GM19193 (cell line): ENCODE data around the gene ZNF593OS.

Experiments used
- POLR2A ChIP-seq: IDR thresholded peaks from 4 replicates; pipeline ENCODE4 v1.6.1; 2011; ENCODE audit not compliant: insufficient read depth, insufficient read length; ENCODE audit errors: extremely low read depth

ZNF593OS gene

DNA sequence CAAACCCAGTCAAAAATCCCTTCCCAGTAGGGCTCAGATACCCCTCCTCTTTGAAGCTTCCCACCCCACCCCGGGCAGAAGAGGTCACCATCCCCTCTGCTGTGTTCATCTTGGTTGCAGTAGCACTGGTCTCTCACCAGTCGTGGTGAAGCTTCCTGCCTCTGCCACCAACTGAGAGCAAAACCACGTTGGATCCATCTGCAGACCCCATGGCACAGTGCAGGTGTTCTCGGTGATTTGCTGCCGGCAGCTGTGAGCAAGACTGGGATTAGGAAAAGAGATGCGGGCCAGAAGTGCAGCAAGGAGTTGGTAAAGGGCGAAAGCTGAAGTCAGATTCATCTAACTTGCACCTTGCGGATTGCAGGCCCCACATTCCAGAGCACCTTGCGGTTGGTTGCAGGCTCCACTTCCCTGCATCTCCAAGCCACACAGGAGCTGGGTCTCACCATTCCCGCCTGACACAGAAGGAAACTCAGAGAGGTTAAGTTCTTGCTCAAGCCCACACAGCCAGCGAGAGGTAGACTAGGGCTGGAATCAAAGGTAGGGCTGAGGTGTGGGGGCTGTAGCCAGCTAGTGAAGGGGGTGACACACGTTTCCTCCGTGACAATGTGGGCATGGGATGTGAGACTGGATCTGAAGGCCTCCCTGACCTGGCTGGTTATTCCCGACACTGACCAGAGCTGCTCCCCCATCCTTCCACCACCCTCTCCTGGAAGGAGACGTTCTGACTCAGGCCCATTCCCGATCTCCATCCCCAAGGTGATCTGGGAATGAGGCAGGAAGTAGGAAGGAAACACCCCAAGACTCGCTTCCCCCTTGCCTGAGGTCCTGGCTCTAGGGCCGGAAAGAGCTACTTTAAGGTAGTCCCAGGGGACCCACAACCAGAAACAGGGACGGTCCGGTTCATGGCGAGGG, 16.0 kb downstream of the ZNF593OS start:
- TF ChIP-seq POLR2A: no peak

GRCh38 chr1:26154750-26155149, 16.9 kb downstream of the ZNF593OS start:
- no peak for TF ChIP-seq POLR2A

DNA sequence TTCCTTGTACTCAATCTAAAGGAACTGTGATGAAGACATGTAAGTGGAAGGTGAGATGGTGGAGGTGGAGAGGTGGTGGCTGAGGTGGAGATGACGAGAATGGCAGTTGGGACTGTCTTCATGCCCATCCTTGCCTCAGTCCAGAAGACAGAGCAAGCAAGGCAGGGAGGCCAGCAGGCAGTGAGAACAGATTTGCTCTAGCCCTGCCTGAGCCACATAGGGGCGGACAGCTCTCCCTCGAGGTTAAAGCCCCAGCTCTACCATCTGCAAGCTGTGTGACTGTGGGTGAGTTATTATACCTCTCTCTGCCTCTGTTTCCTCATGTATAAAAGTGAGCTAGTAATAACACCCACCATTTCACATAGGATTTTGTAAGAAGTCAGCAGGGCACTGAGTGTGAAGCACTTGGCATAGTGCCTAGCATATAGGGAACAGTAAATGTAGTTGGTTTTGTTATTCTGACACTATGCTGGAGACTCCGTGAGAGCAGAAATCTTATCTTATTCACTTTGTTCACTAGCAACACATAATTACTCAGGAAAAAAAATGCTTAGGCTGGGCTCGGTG, 17.6 kb downstream of the ZNF593OS start:
- no peak for TF ChIP-seq POLR2A

DNA sequence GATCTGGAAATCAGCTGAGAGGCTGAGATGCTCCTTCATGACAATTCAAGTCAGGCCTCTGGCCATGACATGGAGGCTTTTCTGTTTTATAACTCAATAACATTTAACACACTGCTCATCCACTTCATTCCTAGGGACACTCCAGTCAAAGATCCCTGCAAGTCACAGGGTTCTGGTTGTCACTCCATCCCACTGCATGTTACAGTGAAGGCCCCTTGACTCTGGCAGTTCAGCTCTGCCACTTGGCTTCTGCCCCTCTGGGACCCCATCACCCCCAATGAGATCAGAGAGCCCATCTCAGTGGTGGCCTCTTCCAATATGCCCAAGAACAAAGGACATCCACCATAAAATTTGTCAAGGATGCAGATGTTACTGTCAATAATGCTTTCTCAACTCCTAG, 22.7 kb downstream of the ZNF593OS start:
- no peak for TF ChIP-seq POLR2A

- no peak for TF ChIP-seq POLR2A
Observed at GRCh38 chr1:26145960-26146294, 25.7 kb downstream of the ZNF593OS start.

DNA sequence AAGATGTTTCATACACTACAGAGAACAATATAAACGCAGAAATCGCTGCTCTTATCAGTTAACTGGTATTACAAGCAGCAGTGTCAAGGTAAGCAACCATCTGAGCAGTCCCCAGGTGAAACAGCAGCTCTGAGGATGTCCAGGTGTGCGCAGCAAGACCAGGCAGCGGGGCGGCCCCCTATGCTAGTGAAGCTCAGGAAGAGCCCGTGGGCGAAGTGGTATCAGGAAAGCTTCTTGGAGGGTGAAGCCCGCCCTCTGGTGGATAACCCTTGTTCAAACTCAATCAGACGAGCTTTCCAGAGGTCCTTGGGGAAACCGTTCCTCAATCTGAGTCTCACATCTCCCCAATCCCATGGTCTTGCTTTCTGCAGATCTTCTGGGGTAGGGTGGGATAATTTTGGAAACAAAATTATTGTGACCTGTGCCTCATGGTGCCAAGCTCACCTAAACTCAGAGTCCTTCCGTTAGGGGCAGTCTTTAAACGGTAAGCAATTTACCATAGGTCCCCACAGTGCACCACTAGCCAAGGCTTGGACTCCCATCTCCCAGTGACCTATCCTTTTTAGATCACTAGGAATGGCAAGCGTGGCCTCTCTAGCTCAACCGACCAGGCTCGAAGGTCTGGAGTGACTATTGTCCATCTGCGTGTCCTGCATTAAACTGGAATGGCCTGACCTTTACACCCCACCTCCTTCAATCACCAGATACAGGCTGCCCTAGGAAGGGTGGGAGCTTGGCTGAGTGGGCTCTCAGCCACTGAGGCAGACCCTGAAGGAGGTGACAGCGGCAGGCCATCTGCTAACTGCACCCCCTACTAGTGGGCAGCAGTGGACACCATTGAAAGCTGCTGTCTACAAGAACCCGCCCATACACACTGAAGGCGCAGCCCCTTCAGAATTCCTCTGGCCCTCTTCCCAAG, 26.3 kb downstream of the ZNF593OS start:
- no peak for TF ChIP-seq POLR2A

GRCh38 chr1:26142159-26142558, 29.5 kb downstream of the ZNF593OS start:
- TF ChIP-seq POLR2A: no peak

- TF ChIP-seq POLR2A: no peak
Observed at GRCh38 chr1:26138974-26139558, 32.6 kb downstream of the ZNF593OS start.

- TF ChIP-seq POLR2A: no peak
Observed at GRCh38 chr1:26134466-26134865, 37.2 kb downstream of the ZNF593OS start.

GRCh38 chr1:26132834-26133167, 38.8 kb downstream of the ZNF593OS start:
- no peak for TF ChIP-seq POLR2A

GRCh38 chr1:26132128-26132833, 39.4 kb downstream of the ZNF593OS start:
- no peak for TF ChIP-seq POLR2A

DNA sequence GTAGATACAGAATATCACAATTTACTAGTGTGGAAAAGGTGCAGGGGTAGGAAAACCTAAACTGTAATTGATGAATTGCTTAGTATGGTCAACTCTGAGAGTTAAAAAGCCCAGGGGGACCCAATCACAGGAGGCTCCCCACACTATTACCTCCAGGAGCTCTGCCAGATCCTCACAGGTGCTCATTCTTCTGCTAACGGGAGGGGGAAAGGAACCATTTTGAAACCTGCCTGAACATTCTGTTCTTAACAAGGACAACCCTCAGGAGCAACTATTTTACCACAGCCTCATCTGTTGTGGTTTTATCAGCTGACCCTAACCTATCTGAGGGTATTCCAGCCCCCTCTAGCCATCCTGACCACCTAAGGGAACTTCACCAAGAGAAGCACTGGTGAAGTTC, 40.9 kb downstream of the ZNF593OS start:
- TF ChIP-seq POLR2A: no peak

- TF ChIP-seq POLR2A: no peak
Observed at GRCh38 chr1:26129778-26130177, 41.9 kb downstream of the ZNF593OS start.
